GM19372 (cell line): ENCODE data around the gene FBXL5.
A peak's percentile ranks its signal among the peaks of the same experiment; 100 is the strongest.

Experiments used
- ATAC-seq: cut with Tn5 transposase; IDR thresholded peaks from one replicate; pipeline ENCODE4 v1.9.1; 2021; ENCODE audit warnings: mild to moderate bottlenecking, low read depth, moderate library complexity; ENCODE audit not compliant: unreplicated experiment

Gene FBXL5, protein sequence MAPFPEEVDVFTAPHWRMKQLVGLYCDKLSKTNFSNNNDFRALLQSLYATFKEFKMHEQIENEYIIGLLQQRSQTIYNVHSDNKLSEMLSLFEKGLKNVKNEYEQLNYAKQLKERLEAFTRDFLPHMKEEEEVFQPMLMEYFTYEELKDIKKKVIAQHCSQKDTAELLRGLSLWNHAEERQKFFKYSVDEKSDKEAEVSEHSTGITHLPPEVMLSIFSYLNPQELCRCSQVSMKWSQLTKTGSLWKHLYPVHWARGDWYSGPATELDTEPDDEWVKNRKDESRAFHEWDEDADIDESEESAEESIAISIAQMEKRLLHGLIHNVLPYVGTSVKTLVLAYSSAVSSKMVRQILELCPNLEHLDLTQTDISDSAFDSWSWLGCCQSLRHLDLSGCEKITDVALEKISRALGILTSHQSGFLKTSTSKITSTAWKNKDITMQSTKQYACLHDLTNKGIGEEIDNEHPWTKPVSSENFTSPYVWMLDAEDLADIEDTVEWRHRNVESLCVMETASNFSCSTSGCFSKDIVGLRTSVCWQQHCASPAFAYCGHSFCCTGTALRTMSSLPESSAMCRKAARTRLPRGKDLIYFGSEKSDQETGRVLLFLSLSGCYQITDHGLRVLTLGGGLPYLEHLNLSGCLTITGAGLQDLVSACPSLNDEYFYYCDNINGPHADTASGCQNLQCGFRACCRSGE

DNA sequence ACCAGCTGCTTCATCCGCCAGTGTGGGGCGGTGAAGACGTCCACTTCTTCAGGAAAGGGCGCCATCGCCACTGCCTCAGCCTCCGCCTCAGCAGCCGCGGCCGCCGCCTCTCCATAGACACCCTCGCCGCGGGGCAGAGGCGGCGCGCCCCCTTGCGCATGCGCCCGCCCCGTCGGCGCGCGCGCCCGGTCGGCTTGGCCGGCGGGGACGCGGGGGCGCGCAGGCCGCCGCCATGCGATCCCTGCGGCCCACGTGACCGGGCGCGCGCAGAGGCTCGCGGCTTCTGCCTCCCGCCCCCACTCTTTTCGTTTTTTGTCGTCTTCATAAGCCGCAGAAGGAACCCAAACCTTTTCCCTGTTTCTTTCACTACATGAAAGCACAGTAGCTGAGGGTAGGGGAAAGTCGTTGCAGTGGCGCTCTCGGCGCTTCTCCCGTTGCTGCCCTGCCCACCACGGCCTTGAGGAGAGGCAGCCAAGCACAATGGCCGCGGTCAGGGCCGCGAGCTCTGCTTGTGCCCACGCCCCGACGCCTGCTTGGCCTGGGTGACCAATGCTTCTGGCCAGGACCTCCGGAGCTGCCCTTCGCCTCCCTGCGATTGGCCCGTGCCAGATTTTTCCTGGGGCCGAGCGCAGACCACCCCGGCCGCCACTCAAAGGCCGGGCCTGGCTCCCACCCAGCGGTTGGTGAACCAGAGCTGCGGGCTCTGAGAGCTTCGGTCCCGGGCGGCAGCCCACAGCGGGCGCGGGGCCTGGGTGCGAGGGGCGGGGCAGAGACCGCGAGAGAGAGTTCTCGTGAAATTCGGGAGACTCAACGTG lies at the start of gene FBXL5:
Gene FBXL5, minus strand, starts transcription at position 135 of the 815 bp plus-strand sequence. Its CDS starts 70 bp downstream, at position 65.
- peak; percentile 72 for ATAC-seq

- ATAC-seq, result no peak
Measured at GRCh38 chr4:15704129-15704528, 49.0 kb upstream of the FBXL5 start.

- ATAC-seq, result no peak
Measured at GRCh38 chr4:15703439-15703838, 48.3 kb upstream of the FBXL5 start.

DNA sequence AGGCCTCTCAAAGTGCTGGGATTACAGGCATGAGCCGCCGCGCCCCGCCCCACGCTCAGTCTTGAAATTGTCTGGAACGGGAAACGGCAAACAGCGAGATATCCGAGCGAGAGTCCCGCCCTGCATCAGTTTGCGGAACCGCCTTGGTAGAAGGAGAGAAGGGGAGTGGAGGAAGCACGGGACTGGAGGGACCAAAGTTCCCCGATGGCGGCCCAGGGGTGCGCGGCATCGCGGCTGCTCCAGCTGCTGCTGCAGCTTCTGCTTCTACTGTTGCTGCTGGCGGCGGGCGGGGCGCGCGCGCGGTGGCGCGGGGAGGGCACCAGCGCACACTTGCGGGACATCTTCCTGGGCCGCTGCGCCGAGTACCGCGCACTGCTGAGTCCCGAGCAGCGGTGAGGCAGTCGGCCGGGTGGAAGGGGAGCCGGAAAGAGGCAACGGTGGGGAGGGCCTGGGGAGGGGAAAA lies 47.8 kb upstream of the FBXL5 start, which contains the start of gene BST1:
Gene BST1, plus strand, starts transcription at position 125 of the 463 bp plus-strand sequence. Its CDS starts 80 bp downstream, at position 205.
- peak; percentile 59 for ATAC-seq

DNA sequence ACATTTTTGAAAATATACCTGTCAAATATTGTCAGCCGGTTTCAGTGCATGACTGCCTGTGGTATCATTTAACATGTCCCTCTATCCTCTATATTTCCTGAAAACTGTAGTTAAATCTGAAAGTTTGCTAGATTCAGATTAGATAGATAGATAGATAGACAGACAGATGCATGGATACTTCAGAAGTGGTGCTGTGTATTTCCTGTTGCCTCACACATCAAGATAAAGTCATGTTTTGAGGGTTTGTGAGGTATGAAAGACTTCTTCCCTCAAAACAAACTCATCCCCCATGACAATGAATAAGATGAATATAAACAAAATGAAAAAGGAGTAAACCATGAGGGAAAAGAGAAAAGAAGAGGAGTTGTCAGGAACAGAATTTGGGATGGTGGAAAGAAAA lies 41.7 kb upstream of the FBXL5 start:
- no peak for ATAC-seq

- ATAC-seq, result no peak
Measured at GRCh38 chr4:15695729-15696128, 40.6 kb upstream of the FBXL5 start.

DNA sequence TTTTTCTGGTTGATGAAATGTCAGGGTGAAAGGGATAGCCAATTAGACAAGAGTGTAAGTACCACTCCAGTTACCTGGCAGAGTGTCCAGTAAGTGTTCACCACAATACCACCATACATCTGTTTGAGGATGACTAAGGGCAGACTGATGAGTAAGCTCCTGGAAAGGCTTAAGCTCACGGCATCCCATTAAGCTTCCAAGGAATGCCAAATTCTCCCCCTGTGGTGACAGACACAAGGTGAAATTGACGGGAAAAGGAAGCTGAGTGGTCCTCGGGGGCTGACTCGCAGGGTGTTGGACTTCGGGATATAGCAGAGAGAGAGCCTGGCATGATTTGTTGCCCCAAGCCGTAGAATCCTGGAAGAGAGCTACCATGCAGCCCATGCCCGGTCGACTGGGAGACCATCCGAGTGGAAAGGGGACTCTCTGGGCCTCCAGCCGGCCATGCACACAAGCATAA lies 40.1 kb upstream of the FBXL5 start:
- no peak for ATAC-seq

GRCh38 chr4:15694431-15694830 lies 39.3 kb upstream of the FBXL5 start:
- no peak for ATAC-seq

DNA sequence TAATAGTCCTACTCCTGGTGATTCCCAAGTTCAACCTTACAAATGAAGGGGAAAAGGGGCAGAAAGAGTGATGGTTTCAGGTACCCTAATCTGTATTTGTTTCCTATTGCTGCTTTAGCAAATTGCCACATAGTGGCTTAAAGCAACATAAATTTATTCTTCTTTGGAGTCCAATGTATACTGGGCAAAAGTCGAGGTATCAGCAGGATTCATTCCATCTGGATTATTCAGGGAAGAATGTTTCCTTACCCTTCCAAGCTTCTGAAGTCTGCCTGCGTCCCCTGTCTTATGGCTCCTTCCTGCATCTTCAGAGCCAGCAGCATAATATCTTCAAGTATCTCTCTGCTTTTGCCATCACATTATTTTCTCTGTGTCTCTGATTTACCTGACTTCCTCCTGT lies 37.4 kb upstream of the FBXL5 start:
- no peak for ATAC-seq

GRCh38 chr4:15691346-15692135 lies 36.4 kb upstream of the FBXL5 start:
- ATAC-seq, result no peak

GRCh38 chr4:15690020-15690809 lies 35.1 kb upstream of the FBXL5 start:
- ATAC-seq, result no peak

- no peak for ATAC-seq
Measured at GRCh38 chr4:15689540-15689939, 34.4 kb upstream of the FBXL5 start.

DNA sequence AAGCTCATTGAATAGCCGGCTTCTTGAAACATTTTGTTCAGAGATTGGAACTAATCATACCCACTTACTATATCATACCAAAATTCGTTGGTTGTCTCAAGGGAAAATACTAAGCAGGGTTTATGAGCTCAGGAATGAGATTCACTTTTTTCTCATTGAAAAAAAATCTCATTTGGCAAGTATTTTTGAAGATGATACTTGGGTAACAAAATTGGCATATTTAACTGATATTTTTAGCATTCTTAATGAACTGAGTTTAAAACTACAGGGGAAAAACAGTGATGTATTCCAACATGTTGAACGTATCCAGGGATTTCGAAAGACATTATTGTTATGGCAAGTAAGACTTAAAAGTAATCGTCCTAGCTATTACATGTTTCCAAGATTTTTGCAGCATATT lies 32.9 kb upstream of the FBXL5 start:
- ATAC-seq, result no peak

- no peak for ATAC-seq
Measured at GRCh38 chr4:15684498-15684897, 29.3 kb upstream of the FBXL5 start.

DNA sequence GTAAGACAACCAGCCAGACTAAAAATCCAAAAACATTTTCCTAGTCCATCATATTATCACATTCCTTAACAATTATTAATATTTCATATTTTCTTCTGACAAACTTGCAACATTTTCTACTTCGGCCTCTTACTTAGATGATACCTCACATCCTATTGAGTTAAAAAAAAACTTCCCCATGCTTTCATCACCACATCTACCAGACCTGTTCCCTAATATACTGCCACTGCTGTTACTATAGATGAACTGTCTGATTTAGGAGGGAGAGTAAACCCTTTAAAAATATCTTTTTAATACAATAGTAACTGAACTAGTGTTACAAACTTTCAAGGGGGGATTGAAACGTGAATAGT lies 28.0 kb upstream of the FBXL5 start:
- ATAC-seq, result no peak

DNA sequence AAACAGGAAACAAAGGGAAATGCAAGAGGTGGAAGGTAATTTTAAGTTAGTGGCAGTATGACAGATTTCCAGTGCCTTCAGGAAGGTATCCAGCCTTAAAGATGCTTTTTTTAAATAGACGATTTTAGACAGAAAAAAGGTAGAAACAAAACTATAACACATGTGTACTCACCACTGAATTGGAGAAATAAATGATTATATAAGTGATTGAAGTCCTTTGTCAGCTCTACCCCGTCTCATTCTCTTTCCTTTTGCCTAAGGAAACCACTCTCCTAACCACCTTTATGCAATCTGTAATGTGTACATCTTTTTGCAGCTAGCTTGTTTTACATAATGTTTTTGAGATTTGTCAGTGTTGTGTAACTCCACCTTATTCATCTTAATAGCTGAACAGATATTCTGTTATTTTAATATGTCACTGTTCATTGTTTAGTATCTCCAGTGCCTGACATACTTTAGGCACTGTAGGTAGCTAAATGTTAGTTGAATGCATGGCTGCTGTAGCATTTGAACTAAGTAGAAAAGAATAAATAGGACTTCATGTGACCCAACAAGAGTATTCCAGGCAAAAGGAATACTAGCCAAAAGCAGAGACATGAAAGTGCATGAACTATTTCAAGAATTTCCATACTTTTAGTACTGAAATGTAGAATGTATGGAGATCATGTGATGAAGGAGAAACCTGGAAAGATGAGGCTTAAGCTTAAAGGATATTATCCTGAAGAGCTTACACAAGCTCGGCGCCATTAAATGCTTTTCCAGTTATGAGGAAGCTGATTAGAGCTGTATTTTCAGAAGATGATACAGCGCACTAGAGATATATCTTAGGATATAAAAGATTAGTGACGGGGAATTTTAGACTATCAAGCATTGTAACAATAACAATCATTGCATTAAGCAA lies 27.3 kb upstream of the FBXL5 start:
- ATAC-seq, result no peak

DNA sequence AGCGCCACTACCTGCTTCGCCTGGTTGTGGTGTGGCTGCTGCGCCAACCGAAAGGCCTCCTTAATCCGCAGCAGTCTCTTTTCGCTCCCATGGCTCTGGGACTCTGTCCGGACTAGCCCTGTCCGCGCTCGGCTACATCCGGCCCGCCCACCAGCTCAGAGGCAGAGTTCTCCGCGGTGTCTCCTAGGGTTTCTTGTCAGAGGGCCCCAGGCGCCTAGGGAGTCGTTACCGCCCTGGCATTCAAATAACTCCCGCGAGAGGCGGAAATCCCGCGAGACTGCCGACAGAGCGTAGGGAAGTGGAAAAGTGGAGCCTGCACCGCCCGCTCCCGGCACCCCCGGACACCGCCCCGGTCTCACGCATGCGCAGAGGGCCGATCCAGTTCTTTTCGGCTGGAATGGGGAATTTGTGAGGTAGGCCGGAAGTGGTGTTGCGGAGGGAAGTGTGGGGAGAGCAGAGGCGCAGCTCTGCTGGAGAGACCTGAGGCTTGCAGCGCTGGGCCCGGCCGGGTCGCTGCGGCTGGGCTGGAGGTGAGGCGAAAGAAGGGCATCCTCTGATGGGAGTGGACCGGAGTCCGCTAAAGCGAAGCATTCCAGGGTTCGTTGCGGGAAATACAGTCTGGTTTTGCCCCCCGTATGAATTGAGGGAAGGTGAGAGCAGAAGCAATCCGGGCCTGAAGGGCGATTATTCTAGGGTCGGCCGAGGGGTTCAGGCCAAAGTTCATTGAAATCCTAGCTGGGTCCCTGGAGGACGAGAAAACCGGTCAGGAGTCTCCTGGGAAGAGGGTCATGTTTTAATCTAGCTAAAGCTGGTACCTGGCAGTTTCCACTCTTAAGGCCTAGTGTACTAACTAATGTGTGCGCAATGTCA lies 26.4 kb upstream of the FBXL5 start, which contains the start of gene FAM200B:
Gene FAM200B, plus strand, starts transcription at position 456 of the 870 bp plus-strand sequence. CDS start 5,151 bp downstream, outside the sequence.
- peak; percentile 90 for ATAC-seq
